A549 treated with AZD9567 at 1 μM for 4 hours (cell line): ENCODE data around the gene MDFIC2. TPM values are rescaled to one million over a fixed set of nuclear protein-coding genes. Genes with fewer than 3 reads are reported as not detected.

Source experiments
- total RNA-seq: library from RNA; stranded (reverse); fragments of 200-300 nt; extraction: Qiagen RNA extraction; gene quantifications from 5 replicates; pipeline ENCODE4 v1.2.3, GENCODE V29; 2022; ENCODE audit not compliant: insufficient read depth

MDFIC2 gene
- total RNA-seq: not detected in 5 replicates

DNA sequence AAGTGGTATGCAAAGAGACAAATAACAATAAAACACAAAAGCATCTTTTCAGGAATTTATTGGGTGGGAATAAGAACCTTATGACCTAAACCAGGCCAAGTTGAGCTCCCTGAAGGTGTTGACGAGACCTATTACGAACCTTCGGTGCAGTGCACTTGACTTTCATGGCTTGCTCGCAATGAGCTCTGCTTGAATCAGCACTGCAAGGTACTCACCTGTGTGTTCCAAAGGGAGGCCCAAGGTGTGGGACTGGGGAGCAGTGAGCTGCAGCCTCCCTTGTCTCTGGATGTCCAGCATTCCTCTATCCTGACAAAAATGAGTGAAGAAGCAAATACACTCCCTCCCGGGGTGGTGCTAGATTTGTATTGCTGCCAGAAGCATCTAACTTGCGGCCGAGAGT is at the start of gene MDFIC2:
MDFIC2 (minus strand) TSS at position 303 of the 400 bp plus-strand sequence. CDS start 665 bp downstream, outside the sequence.

